Fibroblast of lung (primary cell): ENCODE measurements around the gene EML1.

Experiments used
- CTCF ChIP-seq, 2 donors: IDR thresholded peaks in 1 of 2; conservative IDR thresholded peaks in 1 of 2; 1 replicate in 1 of 2; 2 replicates in 1 of 2; pipeline ENCODE4 v1.5.1; 2011 to 2012; ENCODE audit warnings: low read length in 2 of 2, control low read depth in 1 of 2, inconsistent platforms in 1 of 2, low read depth in 1 of 2, mild to moderate bottlenecking in 1 of 2
- EZH2 ChIP-seq: IDR thresholded peaks from 2 replicates; pipeline ENCODE4 v1.5.1; 2012; ENCODE audit warnings: low read length, control low read depth, mild to moderate bottlenecking; ENCODE audit errors: missing control alignments

- TF ChIP-seq CTCF (conservative IDR thresholded peaks at IDR 0.05 in 1 of 2, IDR thresholded peaks at IDR 0.05 in 1 of 2; ENCODE audit: low read depth in 1 of 2, low read length in 2 of 2) = no peak
- TF ChIP-seq EZH2 = no peak
These were observed 16.8 kb downstream of the EML1 start for GRCh38 chr14:99809859-99810558.
